KMS-11 (cell line): ENCODE data around the gene C17orf50.

Source experiments
- H2AFZ ChIP-seq: fragments of 200-600 bp; sonication (generic); 2 replicates; pipeline ENCODE4 v1.6.1; 2016; ENCODE audit warnings: antibody characterized with exemption, mixed run types, low read depth
- H3K27ac ChIP-seq: fragments of 200-600 bp; sonication (generic); 2 replicates; pipeline ENCODE4 v1.6.1; 2016; ENCODE audit warnings: mild to moderate bottlenecking, mixed run types
- H3K27me3 ChIP-seq: fragments of 200-600 bp; sonication (generic); 2 replicates; pipeline ENCODE4 v1.6.1; 2017; ENCODE audit warnings: mild to moderate bottlenecking, low read depth, mixed run types, moderate library complexity; ENCODE audit not compliant: insufficient read depth
- H3K36me3 ChIP-seq: fragments of 200-600 bp; sonication (generic); 2 replicates; pipeline ENCODE4 v1.6.1; 2017; ENCODE audit warnings: mild to moderate bottlenecking, mixed run types; ENCODE audit not compliant: insufficient read depth
- H3K4me1 ChIP-seq: fragments of 200-600 bp; sonication (generic); 2 replicates; pipeline ENCODE4 v1.6.1; 2016; ENCODE audit warnings: mild to moderate bottlenecking, low read depth, mixed run types; ENCODE audit not compliant: poor library complexity, severe bottlenecking
- H3K4me2 ChIP-seq: fragments of 200-600 bp; sonication (generic); 2 replicates; pipeline ENCODE4 v1.7.0; 2016; ENCODE audit warnings: mild to moderate bottlenecking, mixed run types
- H3K4me3 ChIP-seq: fragments of 200-600 bp; sonication (generic); IDR thresholded peaks from 2 replicates; pipeline ENCODE4 v1.6.1; 2017; ENCODE audit warnings: low read depth, low read length, mixed read lengths; ENCODE audit not compliant: insufficient read depth
- H3K79me2 ChIP-seq: fragments of 200-600 bp; sonication (generic); 2 replicates; pipeline ENCODE4 v1.6.1; 2016; ENCODE audit warnings: low read depth, mixed run types; ENCODE audit not compliant: insufficient read depth
- H3K9ac ChIP-seq: fragments of 200-600 bp; sonication (generic); 2 replicates; pipeline ENCODE4 v1.6.1; 2016; ENCODE audit warnings: mild to moderate bottlenecking, mixed run types
- H4K20me1 ChIP-seq: fragments of 200-600 bp; sonication (generic); 2 replicates; pipeline ENCODE4 v1.6.1; 2016; ENCODE audit warnings: mild to moderate bottlenecking, mixed run types; ENCODE audit not compliant: insufficient read depth
- TF ChIP-seq, protein P1 (sequence below): fragments of 200-600 bp; sonication (generic); conservative IDR thresholded peaks from 2 replicates; pipeline ENCODE4 v1.6.1; 2017; ENCODE audit warnings: low read depth, mild to moderate bottlenecking, antibody characterized with exemption, low read length, moderate library complexity, mixed read lengths

The C17orf50 gene

DNA sequence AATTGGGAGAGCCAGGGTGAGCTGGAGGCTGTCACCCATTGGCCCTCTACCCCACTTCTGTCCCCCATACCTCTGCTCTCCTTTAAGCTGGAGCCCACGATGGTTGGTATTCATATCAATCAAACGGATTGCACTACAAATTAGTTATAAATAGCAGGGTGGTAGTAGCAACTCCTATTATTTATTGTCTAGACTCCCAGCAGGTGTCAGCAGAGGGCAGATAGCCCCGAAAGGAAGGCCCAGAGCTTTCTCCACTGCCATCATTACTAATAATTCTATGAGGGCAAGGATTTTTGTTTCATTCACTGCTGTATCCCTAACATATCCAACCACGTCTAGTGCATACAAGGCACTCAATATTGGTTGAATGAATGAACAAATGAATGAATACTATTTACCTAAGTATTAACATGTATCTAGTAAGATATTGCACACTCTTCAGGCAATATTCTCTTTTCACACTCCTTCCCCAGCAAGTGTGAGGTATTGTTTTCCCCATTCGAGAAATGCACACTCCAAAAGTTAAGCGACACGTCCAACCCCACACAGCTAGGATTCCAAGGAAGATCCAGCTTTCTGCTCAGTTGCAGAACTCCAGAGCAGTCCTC is 6.3 kb downstream of the C17orf50 start:
- Histone ChIP-seq H3K27ac (no peak overlapping the region), H3K4me2 (no peak overlapping the region), H3K36me3 (no peaks in the 10 kb centered on the region), H3K27me3 (no peaks in the 10 kb centered on the region), H4K20me1 (no peaks in the 10 kb centered on the region), H3K9ac (no peak overlapping the region), H3K79me2 (no peaks in the 10 kb centered on the region), H3K4me1 (peaks cover 5% of the 10 kb centered on the region), H2AFZ (no peak overlapping the region), H3K4me3 (no peak overlapping the region)
- TF ChIP-seq, protein P1, sequence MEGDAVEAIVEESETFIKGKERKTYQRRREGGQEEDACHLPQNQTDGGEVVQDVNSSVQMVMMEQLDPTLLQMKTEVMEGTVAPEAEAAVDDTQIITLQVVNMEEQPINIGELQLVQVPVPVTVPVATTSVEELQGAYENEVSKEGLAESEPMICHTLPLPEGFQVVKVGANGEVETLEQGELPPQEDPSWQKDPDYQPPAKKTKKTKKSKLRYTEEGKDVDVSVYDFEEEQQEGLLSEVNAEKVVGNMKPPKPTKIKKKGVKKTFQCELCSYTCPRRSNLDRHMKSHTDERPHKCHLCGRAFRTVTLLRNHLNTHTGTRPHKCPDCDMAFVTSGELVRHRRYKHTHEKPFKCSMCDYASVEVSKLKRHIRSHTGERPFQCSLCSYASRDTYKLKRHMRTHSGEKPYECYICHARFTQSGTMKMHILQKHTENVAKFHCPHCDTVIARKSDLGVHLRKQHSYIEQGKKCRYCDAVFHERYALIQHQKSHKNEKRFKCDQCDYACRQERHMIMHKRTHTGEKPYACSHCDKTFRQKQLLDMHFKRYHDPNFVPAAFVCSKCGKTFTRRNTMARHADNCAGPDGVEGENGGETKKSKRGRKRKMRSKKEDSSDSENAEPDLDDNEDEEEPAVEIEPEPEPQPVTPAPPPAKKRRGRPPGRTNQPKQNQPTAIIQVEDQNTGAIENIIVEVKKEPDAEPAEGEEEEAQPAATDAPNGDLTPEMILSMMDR = no peak; the same call in 1 of the 2 replicates

DNA sequence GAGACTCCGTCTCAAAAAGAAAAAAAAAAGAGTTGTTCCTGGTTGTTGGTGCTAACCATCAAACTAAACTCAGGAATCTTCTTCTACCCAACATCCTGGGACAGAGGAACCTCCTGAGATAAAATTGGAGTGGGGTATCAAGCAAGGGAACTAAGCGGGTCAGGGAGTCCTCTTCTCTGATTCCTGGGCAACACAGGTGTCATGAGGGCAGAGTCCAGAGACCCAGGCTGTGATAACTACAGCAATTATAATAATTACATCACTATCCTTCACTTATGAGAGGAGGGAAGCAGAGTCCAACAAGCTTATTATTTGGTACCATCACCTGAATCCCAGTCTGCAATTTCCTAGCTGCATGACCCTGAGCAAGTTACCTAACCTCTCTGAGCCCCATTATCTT is 8.1 kb downstream of the C17orf50 start:
- Histone ChIP-seq H2AFZ (no peak overlapping the region), H3K4me3 (no peak overlapping the region), H4K20me1 (no peaks in the 10 kb centered on the region), H3K9ac (no peak overlapping the region), H3K27ac (no peak overlapping the region), H3K4me2 (no peak overlapping the region), H3K27me3 (no peaks in the 10 kb centered on the region), H3K79me2 (no peaks in the 10 kb centered on the region), H3K36me3 (no peaks in the 10 kb centered on the region), H3K4me1 (peaks cover 5% of the 10 kb centered on the region)
- TF ChIP-seq, protein P1 = no peak

DNA sequence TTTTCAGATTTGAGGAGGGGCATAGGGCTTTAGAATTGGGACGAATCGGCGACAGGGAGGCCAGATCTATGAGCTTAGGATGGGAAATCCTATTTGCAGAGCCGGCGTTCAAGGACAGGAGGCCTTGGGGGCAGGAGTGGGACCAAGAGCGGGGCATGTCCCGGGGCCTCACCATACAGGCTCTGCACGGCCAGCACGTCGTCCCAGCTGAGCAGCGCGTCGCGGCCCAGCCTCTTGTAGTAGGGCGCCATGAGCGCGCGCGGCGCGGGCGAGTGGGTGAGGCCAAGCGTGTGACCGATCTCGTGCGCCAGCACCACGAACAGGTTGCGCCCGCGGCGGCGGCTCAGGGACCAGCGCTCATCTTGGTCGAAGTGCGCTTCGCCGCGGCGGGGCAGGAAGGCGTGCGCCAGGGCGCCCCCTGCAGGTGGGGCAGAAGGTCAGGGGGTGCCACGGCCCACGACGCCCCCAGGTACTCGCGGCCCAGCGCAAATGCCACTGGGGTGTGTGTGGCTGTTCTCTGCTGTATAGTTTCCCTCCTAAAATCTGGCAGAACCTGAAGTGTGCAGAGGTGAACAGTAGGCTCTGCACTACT is 9.3 kb downstream of the C17orf50 start:
- TF ChIP-seq, protein P1 = no peak
- no peak overlapping the region for H2AFZ ChIP-seq
- H3K4me1 ChIP-seq = peaks cover 3% of the 10 kb centered on the region
- H3K27ac ChIP-seq = no peak overlapping the region
- no peaks in the 10 kb centered on the region for H3K27me3 ChIP-seq
- H4K20me1 ChIP-seq = no peaks in the 10 kb centered on the region
- no peak overlapping the region for H3K4me2 ChIP-seq
- H3K79me2 ChIP-seq = no peaks in the 10 kb centered on the region
- H3K36me3 ChIP-seq = no peaks in the 10 kb centered on the region
- H3K9ac ChIP-seq = no peak overlapping the region
- no peak overlapping the region for H3K4me3 ChIP-seq

DNA sequence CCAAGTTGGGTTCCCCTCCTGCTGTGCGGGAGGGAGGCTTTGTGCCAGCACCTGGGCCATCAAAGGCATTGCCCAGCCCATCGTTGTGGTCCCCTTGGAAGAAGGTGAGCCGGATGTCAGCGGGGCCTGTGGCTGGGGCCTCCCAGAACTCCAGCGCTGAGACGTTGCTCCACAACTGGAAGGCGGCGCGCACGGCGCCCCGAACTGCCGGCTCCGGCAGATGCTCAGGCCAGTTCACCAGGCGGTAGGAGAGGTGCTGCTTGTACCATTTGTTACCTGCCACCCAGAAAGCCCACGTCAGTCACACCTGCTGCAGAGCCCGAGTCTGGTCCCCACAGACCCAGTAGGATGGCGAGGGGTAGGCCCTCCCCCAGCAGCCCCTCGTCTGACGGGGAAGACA is 12.4 kb downstream of the C17orf50 start:
- H3K4me1 ChIP-seq = no peaks in the 10 kb centered on the region
- no peaks in the 10 kb centered on the region for H3K36me3 ChIP-seq
- no peak overlapping the region for H3K4me2 ChIP-seq
- H3K79me2 ChIP-seq = no peaks in the 10 kb centered on the region
- H2AFZ ChIP-seq = no peak overlapping the region
- no peak overlapping the region for H3K9ac ChIP-seq
- TF ChIP-seq, protein P1 = no peak
- H3K4me3 ChIP-seq = no peak overlapping the region
- no peaks in the 10 kb centered on the region for H4K20me1 ChIP-seq
- H3K27me3 ChIP-seq = no peaks in the 10 kb centered on the region
- no peak overlapping the region for H3K27ac ChIP-seq
